GM23248 (cell line): ENCODE measurements around the gene DMRTC2. TPM values are rescaled to one million over a fixed set of nuclear protein-coding genes. Genes with fewer than 3 reads are reported as not detected.

Source experiments
- DNase-seq: peaks from one replicate; pipeline ENCODE4 v3.0.0-alpha.2; 2015
- H2AFZ ChIP-seq: fragments of 200-600 bp; sonication (generic); 2 replicates; pipeline ENCODE4 v1.6.1; 2016; ENCODE audit warnings: antibody characterized with exemption
- H3F3A ChIP-seq: fragments of 200-600 bp; sonication (generic); 2 replicates; pipeline ENCODE4 v1.6.1; 2016; ENCODE audit warnings: mild to moderate bottlenecking, antibody characterized with exemption, mixed run types; ENCODE audit not compliant: insufficient read depth
- H3K27ac ChIP-seq: fragments of 200-600 bp; sonication (generic); 2 replicates; pipeline ENCODE4 v1.5.1; 2016; ENCODE audit warnings: mild to moderate bottlenecking
- H3K27me3 ChIP-seq: fragments of 200-600 bp; sonication (generic); replicated peaks from 2 replicates; pipeline ENCODE4 v1.6.1; 2016; ENCODE audit warnings: mild to moderate bottlenecking; ENCODE audit not compliant: insufficient read depth
- H3K36me3 ChIP-seq: fragments of 200-600 bp; sonication (generic); 2 replicates; pipeline ENCODE4 v1.6.1; 2016; ENCODE audit warnings: low read depth, mild to moderate bottlenecking
- H3K4me1 ChIP-seq: fragments of 200-600 bp; sonication (generic); 2 replicates; pipeline ENCODE4 v1.6.1; 2016; ENCODE audit warnings: mild to moderate bottlenecking; ENCODE audit not compliant: insufficient read depth
- H3K4me2 ChIP-seq: fragments of 200-600 bp; sonication (generic); one replicate; pipeline ENCODE4 v1.6.1; 2016; ENCODE audit warnings: mild to moderate bottlenecking; ENCODE audit not compliant: unreplicated experiment
- H3K4me3 ChIP-seq: fragments of 200-600 bp; sonication (generic); 2 replicates; pipeline ENCODE4 v1.5.1; 2016; ENCODE audit warnings: mild to moderate bottlenecking
- H3K79me2 ChIP-seq: fragments of 200-600 bp; sonication (generic); 2 replicates; pipeline ENCODE4 v1.6.1; 2016; ENCODE audit warnings: mild to moderate bottlenecking; ENCODE audit not compliant: insufficient read depth
- H3K9ac ChIP-seq: fragments of 200-600 bp; sonication (generic); 2 replicates; pipeline ENCODE4 v1.6.1; 2016; ENCODE audit warnings: mild to moderate bottlenecking
- H3K9me2 ChIP-seq: fragments of 200-600 bp; sonication (generic); 2 replicates; pipeline ENCODE4 v1.6.1; 2016; ENCODE audit warnings: mixed run types, mild to moderate bottlenecking, moderate library complexity; ENCODE audit not compliant: insufficient read depth
- H3K9me3 ChIP-seq: fragments of 200-600 bp; sonication (generic); one replicate; pipeline ENCODE4 v1.6.1; 2017; ENCODE audit warnings: low read depth
- H4K20me1 ChIP-seq: fragments of 200-600 bp; sonication (generic); 2 replicates; pipeline ENCODE4 v1.6.0; 2016; ENCODE audit not compliant: insufficient read depth
- EZH2 ChIP-seq: fragments of 200-600 bp; sonication (generic); IDR thresholded peaks from 2 replicates; pipeline ENCODE4 v1.6.1; 2018; ENCODE audit warnings: antibody characterized with exemption, mild to moderate bottlenecking; ENCODE audit not compliant: insufficient read depth, poor library complexity, severe bottlenecking
- EZH2phosphoT487 ChIP-seq: fragments of 200-600 bp; sonication (generic); IDR thresholded peaks from 2 replicates; pipeline ENCODE4 v1.6.1; 2018; ENCODE audit warnings: antibody characterized with exemption, moderate library complexity, mild to moderate bottlenecking, low read depth; ENCODE audit not compliant: insufficient read depth
- WGBS, 2 experiments: methylation state at CpG; one replicate each; pipeline ENCODE4 v1.1.6; 2015 to 2017; ENCODE audit warnings: low lambda C conversion rate in 2 of 2, low coverage in 1 of 2; ENCODE audit errors: missing lambda C conversion rate in 2 of 2; 5-methylcytosine and 5-hydroxymethylcytosine counted together
- in situ Hi-C: fragments of 300-500 bp; cut with MboI; formaldehyde crosslinking; loops from 2 replicates; pipeline ENCODE4 v1.15.0; 2020
- polyA plus RNA-seq: library from polyadenylated mRNA; unstranded; fragments of >200 nt; fragmentation: Nextera tagmentation; extraction: Ambion mirVana; gene quantifications from 2 replicates; pipeline ENCODE4 v1.2.1, GENCODE V29; 2016
- total RNA-seq: library from RNA; depleted of rRNA; stranded (reverse); fragments of >200 nt; shearing (Covaris generic); gene quantifications from 2 replicates; pipeline ENCODE4 v1.2.3, GENCODE V29; 2014; rRNA removed

Gene DMRTC2
- not detected in 2 replicates for total RNA-seq
- polyA plus RNA-seq: not detected in 2 replicates

GRCh38 chr19:41845001-41845050, at the start of gene DMRTC2:
Gene DMRTC2 (plus strand): TSS chr19:41845042. CDS start chr19:41847429, 2,387 bp downstream.
- WGBS, 2 experiments: 100% methylated on average over 3 of the region's 3 CpGs

GRCh38 chr19:41796362-41796761, 48.5 kb upstream of the DMRTC2 start, which contains the start of gene CEACAM3:
Gene CEACAM3 (plus strand): TSS chr19:41796587. CDS start chr19:41796678, 91 bp downstream.
- Histone ChIP-seq H3K79me2 (no peaks in the 10 kb centered on the region), H3F3A (no peaks in the 10 kb centered on the region), H3K9me2 (no peaks in the 10 kb centered on the region), H3K9me3 (no peaks in the 10 kb centered on the region), H3K36me3 (no peaks in the 10 kb centered on the region), H3K4me3 (no peak within 1 kb of the TSS), H3K27ac (no peak within 1 kb of the TSS), H3K9ac (no peak within 1 kb of the TSS), H3K4me2 (no peak within 1 kb of the TSS), H4K20me1 (no peaks in the 10 kb centered on the region), H3K4me1 (no peaks in the 10 kb centered on the region), H2AFZ (no peak within 1 kb of the TSS), H3K27me3 (peaks cover 13% of the 10 kb centered on the region)
- TF ChIP-seq EZH2phosphoT487 (no peak), EZH2 (no peak)
- no peak for DNase-seq
- in situ Hi-C loops: no loop called here

More at GRCh38 chr19:41845001-41845050, at the start of gene DMRTC2:
- Histone ChIP-seq H3K4me2 (no peak within 1 kb of the TSS), H3K79me2 (no peaks in the 10 kb centered on the region), H3K4me3 (no peak within 1 kb of the TSS), H3K9ac (no peak within 1 kb of the TSS), H2AFZ (no peak within 1 kb of the TSS), H3K27me3 (peaks cover 17% of the 10 kb centered on the region), H3K36me3 (no peaks in the 10 kb centered on the region), H3K27ac (no peak within 1 kb of the TSS), H3K9me2 (no peaks in the 10 kb centered on the region), H3F3A (no peaks in the 10 kb centered on the region), H3K9me3 (no peaks in the 10 kb centered on the region), H3K4me1 (no peaks in the 10 kb centered on the region), H4K20me1 (no peaks in the 10 kb centered on the region)
- no peak for TF ChIP-seq EZH2
- TF ChIP-seq EZH2phosphoT487: no peak
- in situ Hi-C loops: no loop called here
- DNase-seq: no peak

- no peaks in the 10 kb centered on the region for H3K79me2 ChIP-seq
- no peak overlapping the region for H3K27ac ChIP-seq
- DNase-seq: no peak
- no peak overlapping the region for H2AFZ ChIP-seq
- no peak overlapping the region for H3K4me3 ChIP-seq
- no peaks in the 10 kb centered on the region for H3K9me2 ChIP-seq
- H3K4me1 ChIP-seq: no peaks in the 10 kb centered on the region
- no peak for TF ChIP-seq EZH2phosphoT487
- TF ChIP-seq EZH2: no peak
- H3K9ac ChIP-seq: no peak overlapping the region
- no peaks in the 10 kb centered on the region for H3F3A ChIP-seq
- no peak overlapping the region for H3K4me2 ChIP-seq
- H3K27me3 ChIP-seq: peaks cover 13% of the 10 kb centered on the region
- in situ Hi-C loops: no loop called here
- H3K36me3 ChIP-seq: no peaks in the 10 kb centered on the region
- WGBS, 2 experiments: 33 to 35% methylated on average over 1 of the region's 1 CpG
- H4K20me1 ChIP-seq: no peaks in the 10 kb centered on the region
- no peaks in the 10 kb centered on the region for H3K9me3 ChIP-seq
Observed at GRCh38 chr19:41796901-41797300, 47.9 kb upstream of the DMRTC2 start.

GRCh38 chr19:41799444-41800000, 45.3 kb upstream of the DMRTC2 start:
- TF ChIP-seq EZH2phosphoT487 (no peak), EZH2 (no peak)
- Histone ChIP-seq H3K9me3 (no peaks in the 10 kb centered on the region), H3K9me2 (no peaks in the 10 kb centered on the region), H3K27me3 (peaks cover 9% of the 10 kb centered on the region), H3K4me2 (no peak overlapping the region), H2AFZ (no peak overlapping the region), H3K9ac (no peak overlapping the region), H3K4me1 (no peaks in the 10 kb centered on the region), H3K27ac (no peak overlapping the region), H3K4me3 (no peak overlapping the region), H3F3A (no peaks in the 10 kb centered on the region), H3K36me3 (no peaks in the 10 kb centered on the region), H3K79me2 (no peaks in the 10 kb centered on the region), H4K20me1 (no peaks in the 10 kb centered on the region)
- WGBS, 2 experiments: 42 to 48% methylated on average over 9 of the region's 9 CpGs
- DNase-seq: no peak
- in situ Hi-C loops: no loop called here

- H2AFZ ChIP-seq: no peak overlapping the region
- peaks cover 7% of the 10 kb centered on the region for H3K27me3 ChIP-seq
- in situ Hi-C loops: no loop called here
Observed at GRCh38 chr19:41801031-41801430, 43.8 kb upstream of the DMRTC2 start.

More at GRCh38 chr19:41801031-41801430, 43.8 kb upstream of the DMRTC2 start:
- WGBS, 2 experiments: 21 to 26% methylated on average over 4 of the region's 4 CpGs
- Histone ChIP-seq H3K9me3 (no peaks in the 10 kb centered on the region), H3K4me3 (no peak overlapping the region), H3K9me2 (no peaks in the 10 kb centered on the region), H3K9ac (no peak overlapping the region), H3K36me3 (no peaks in the 10 kb centered on the region), H3K27ac (no peak overlapping the region), H3F3A (no peaks in the 10 kb centered on the region), H3K4me1 (no peaks in the 10 kb centered on the region), H3K4me2 (no peak overlapping the region), H3K79me2 (no peaks in the 10 kb centered on the region), H4K20me1 (no peaks in the 10 kb centered on the region)
- DNase-seq: no peak
- TF ChIP-seq EZH2phosphoT487: no peak
- no peak for TF ChIP-seq EZH2
